HG03097 (cell line): ENCODE measurements around the gene CCDC69.
A peak's percentile ranks its signal among the peaks of the same experiment; 100 is the strongest.

Source experiments
- ATAC-seq: cut with Tn5 transposase; IDR thresholded peaks from one replicate; pipeline ENCODE4 v1.9.1; 2021; ENCODE audit not compliant: unreplicated experiment, low FRiP score

Gene CCDC69

GRCh38 chr5:151173711-151174611 is 49.9 kb downstream of the CCDC69 start:
- no peak for ATAC-seq

GRCh38 chr5:151171529-151171928 is 52.4 kb downstream of the CCDC69 start:
- no peak for ATAC-seq

- ATAC-seq = no peak
Observed at GRCh38 chr5:151168602-151169344, 55.1 kb downstream of the CCDC69 start.

- no peak for ATAC-seq
Observed at GRCh38 chr5:151167022-151167421, 56.9 kb downstream of the CCDC69 start.

DNA sequence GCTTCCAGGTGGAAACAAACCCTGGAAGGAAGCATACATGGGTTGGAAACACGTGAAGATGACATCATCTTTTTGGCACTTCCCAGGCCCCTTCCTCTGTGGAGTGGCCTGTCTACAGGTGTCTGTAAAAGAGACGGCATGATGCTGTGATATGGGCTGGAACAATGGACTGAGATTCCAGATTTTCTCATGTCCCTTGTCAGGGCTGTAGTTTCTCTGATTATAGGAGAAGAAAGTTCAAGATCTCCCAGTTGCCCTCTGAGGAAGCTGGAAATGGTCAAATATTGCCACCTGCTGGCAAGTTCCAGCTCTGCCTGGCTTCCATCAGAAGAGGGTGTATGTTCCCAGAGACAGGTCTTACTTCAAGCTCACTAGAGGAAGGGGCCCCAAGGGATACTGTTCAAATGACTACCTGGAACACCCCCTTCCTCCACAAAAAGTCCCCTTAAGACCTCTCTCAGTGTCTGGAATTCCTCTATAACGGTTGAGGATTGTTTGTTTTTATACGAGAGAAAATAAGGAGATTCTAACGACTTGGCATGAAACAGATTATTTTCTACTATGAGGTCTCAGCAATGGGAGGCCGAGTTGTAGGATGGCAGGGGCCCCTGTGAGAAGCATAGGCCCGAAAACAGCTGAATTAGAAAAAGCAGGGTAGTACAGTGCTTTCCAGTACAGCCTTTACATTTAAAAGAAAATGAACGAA is 59.1 kb downstream of the CCDC69 start:
- ATAC-seq = peak; percentile 87

- ATAC-seq = no peak
Observed at GRCh38 chr5:151162776-151163175, 61.1 kb downstream of the CCDC69 start.

DNA sequence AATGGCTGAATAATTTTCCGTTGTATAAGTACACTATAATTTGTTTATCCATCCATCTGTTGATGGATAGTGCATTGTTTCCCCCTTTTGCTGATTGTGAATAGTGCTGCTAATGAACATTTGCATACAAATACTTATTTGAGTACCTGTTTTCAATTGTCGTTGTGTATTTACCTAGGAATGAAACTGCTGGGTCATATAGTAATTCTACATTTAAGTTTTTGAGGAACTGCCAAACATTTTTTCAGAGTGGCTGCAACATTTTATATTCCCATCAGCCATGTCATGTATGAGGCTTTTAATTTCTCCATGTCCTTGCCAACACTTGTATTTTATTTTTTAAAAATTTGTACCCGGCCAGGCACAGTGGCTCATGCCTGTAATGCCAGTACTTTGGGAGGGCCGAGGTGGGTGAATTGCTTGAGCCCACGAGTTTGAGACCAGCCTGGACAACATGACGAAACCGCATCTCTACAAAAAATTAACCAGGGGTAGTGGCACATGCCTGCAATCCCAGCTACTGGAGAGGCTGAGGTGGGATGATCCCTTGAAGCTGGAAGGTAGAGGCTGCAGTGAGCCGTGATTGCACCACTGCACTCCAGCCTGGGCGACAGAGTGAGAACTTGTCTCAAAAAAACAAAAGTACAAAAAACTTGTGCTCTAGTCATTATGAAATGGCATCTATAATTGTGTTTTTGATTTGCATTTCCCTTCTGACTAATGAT is 64.1 kb downstream of the CCDC69 start:
- no peak for ATAC-seq

- no peak for ATAC-seq
Observed at GRCh38 chr5:151158287-151158661, 65.6 kb downstream of the CCDC69 start.

- ATAC-seq = peak; percentile 40
Observed at GRCh38 chr5:151157426-151158286, 66.2 kb downstream of the CCDC69 start, which contains the start of gene ANXA6. ANXA6 (minus strand) TSS chr5:151157779; CDS start chr5:151147901, 9,878 bp downstream.

GRCh38 chr5:151156507-151157420 is 67.1 kb downstream of the CCDC69 start:
- ATAC-seq = no peak

GRCh38 chr5:151155775-151156506 is 68.0 kb downstream of the CCDC69 start:
- ATAC-seq = peak; percentile 4

DNA sequence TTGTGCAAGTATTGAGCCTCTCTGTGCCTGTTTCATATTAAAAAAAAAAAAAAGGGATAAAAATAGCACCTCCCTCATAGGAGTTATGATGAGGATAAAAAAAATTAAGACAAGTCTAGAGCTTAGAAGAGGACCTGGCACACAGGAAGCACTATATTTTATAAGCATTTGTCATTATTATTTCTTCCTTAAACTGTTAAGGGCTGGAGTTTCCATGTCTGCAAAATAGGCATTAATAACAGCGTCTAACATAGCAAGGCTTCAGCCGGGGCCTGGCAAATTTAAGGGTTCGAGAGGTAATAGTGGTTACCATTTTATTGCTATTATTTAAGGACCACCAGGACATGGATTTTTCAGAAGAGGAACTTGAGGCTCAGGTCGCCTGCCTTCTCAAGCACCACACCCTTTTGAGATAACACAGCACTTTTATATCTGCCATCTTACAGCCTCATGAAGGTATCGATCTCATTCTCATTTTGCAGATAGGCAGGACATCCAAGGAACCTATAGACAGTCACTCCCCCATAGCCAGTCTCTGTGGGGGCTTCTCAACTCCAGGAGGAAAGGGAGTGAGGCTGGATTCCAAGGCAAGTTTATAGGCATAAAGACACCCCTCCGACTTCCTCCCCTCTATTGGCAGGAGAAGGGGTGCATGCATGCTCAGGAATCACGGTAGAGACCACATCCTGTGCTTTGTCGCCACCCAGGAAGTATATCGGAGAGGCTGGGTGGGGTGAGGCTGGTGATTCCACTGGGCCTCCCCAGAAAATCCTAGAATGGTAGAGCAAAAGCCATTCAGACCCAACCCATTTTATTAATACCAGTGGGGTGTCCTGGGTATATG is 68.7 kb downstream of the CCDC69 start:
- peak; percentile 33 for ATAC-seq

DNA sequence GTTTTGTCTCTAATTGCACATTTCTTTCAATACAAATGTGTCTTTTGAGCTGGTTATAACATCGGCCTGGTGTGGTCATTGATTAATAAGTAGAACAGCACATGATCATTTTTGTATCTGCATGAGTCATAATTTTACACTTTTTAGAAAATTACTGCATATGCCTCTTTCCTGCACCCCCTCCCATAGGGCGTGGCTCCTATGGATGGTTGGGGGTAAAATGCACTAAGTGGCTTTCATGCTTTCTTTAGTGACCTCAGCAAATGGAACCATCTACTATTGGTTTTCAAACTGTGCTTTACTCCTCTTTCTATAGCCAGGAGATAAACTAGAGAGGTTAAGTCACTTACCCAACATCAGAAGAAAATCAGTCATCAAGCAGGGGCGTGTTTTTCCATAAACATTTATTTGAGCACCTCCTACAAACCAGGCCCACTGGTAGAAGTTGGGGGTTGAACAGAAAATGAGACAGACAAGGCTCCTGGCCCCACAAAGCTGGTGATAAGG is 70.1 kb downstream of the CCDC69 start:
- ATAC-seq = no peak

DNA sequence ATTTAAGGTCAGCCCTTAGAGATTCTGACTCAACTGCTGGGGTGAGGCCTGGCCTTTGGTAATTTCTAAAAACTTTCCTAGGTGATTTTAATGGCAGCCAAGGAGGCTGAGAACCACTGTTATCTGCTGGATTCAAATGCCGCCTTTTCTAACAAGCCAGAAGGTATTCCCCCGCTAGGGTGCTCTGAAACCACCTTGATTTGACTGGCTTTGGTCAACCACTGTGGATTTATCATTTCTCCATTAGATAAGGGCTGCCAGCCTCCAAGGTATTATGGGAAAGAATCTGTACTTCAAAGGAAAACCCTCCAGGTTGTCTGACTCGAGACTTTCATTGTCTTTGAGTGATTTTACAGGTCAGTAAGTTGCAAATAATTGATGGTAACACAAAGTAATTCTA is 70.6 kb downstream of the CCDC69 start:
- ATAC-seq = no peak

DNA sequence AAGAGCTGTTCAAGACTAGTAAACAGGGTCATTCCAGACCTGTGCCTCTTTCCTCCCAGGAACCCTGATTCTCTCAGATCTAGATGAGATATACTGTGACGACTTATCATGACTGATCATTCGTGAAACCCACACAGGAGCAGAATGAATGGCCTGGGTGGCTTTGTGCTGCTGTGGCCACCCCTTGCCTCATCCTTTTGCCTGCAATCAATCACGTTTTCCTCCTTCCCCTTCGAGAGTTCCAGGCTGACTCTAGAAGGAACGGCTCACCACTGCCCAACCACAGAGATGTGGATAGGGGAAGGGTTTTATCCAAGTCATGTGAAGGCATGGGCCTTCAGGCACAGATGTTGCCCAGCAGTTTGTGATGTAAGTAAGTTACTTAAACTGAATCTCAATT is 72.1 kb downstream of the CCDC69 start:
- no peak for ATAC-seq

- no peak for ATAC-seq
Observed at GRCh38 chr5:151151263-151151660, 72.6 kb downstream of the CCDC69 start.
